ENCODE measurements around the gene AADAT.

- no peak for TF ChIP-seq POLR2AphosphoS5 (IDR thresholded peaks at IDR 0.05; ENCODE audit: low read depth, low read length)
- no peak for TF ChIP-seq TAF1 (IDR thresholded peaks at IDR 0.05; ENCODE audit: low read depth, low read length)
- no peak for TF ChIP-seq POLR2A (IDR thresholded peaks at IDR 0.05; ENCODE audit: low read depth, low read length)
- TF ChIP-seq SPI1 (IDR thresholded peaks at IDR 0.05; ENCODE audit: low read depth, low read length), result no peak
- TF ChIP-seq PAX5 (IDR thresholded peaks at IDR 0.05; ENCODE audit: insufficient read depth, low read length, severe bottlenecking), result no peak
Measured at GRCh38 chr4:170035845-170036244, 53.9 kb downstream of the AADAT start.

All from GM12891 (cell line).